AG04450 (cell line): ENCODE data around the gene SDCBP2. TPM values are rescaled to one million over a fixed set of nuclear protein-coding genes. Genes with fewer than 3 reads are reported as not detected.

Experiments
- CTCF ChIA-PET: fragments of 300-600, 350-600 bp; formaldehyde crosslinking; extraction: SDS; loops from one replicate; lab custom pipeline; 2022; ENCODE audit warnings: antibody characterized with exemption, inconsistent platforms; lab: Charles Lee
- POLR2A ChIA-PET: fragments of 350-600 bp; formaldehyde crosslinking; extraction: SDS; loops from one replicate; lab custom pipeline; 2021; ENCODE audit warnings: antibody characterized with exemption, inconsistent platforms; lab: Yijun Ruan, JAX
- DNase-seq: peaks from one replicate; pipeline ENCODE4 v3.0.0-alpha.2; 2011; ENCODE audit warnings: low read depth, low spot score
- H3K27ac ChIP-seq: one replicate; pipeline ENCODE4 v1.5.1; 2012; ENCODE audit warnings: low read depth, low read length, control low read depth
- H3K27me3 ChIP-seq: one replicate; pipeline ENCODE4 v1.6.0; 2012; ENCODE audit warnings: low read length; ENCODE audit not compliant: control insufficient read depth, insufficient read depth
- H3K4me3 ChIP-seq: 2 replicates; pipeline ENCODE4 v1.5.1; 2011; ENCODE audit warnings: mild to moderate bottlenecking, low read depth, low read length, control low read depth
- H3K9me3 ChIP-seq: 2 replicates; pipeline ENCODE4 v1.5.1; 2012; ENCODE audit warnings: low read length; ENCODE audit not compliant: control insufficient read depth, insufficient read depth
- polyA plus RNA-seq: library from polyadenylated mRNA; depleted of rRNA; stranded (reverse); fragments of >200 nt; gene quantifications from 2 replicates; pipeline ENCODE4 v1.2.3, GENCODE V29; 2011
- TF ChIP-seq, protein P1 (sequence below): IDR thresholded peaks from 2 replicates; pipeline ENCODE4 v1.5.1; 2011; ENCODE audit warnings: low read depth, low read length, control low read depth, inconsistent platforms

Gene SDCBP2
- polyA plus RNA-seq, 1 experiment, result 2.0 TPM

DNA sequence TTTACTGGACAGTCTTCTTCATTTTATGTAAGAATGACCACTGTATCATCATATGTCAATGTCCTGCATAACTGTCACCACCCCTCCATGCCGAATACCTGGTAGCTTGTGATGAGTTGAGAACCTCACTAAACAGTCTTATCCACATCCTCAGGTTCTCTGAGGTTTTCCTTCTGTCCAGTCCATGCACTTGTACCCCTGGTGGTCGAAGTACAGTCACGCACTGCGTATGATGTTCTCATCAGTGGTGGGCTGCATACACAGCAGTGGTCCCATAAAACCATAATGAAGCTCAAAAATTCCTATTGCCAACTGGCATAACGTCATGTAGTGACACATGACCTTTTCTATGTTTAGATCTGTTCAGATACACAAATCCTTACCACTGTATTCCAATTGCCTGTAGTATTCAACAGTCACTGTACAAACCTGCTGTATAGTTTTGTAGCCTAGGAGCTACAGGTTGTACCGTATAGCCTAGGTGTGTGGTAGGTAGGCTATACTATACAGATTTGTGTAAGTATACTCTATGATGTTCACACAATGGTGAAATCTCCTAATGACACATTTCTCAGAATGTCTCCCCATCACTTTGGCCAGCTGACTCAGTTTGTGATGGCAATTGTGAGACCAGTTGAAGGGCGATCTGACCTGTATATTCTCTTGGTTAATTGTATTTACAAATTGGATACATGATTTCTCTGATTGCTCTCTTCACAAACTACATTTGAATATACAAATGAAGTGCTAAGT, 31.3 kb upstream of the SDCBP2 start:
- no peak for DNase-seq
- no peak overlapping the region for H3K27ac ChIP-seq
- H3K9me3 ChIP-seq, result no peaks in the 10 kb centered on the region
- no peak overlapping the region for H3K4me3 ChIP-seq
- ChIA-PET CTCF (interaction anchor here (0.6 to 2.0 kb wide), 3 partner anchors 8 to 90 kb away, joined by 3 to 6 read pairs (median 4); no protein-coding TSS in a partner anchor), POLR2A (no interaction called here)
- TF ChIP-seq, protein P1, sequence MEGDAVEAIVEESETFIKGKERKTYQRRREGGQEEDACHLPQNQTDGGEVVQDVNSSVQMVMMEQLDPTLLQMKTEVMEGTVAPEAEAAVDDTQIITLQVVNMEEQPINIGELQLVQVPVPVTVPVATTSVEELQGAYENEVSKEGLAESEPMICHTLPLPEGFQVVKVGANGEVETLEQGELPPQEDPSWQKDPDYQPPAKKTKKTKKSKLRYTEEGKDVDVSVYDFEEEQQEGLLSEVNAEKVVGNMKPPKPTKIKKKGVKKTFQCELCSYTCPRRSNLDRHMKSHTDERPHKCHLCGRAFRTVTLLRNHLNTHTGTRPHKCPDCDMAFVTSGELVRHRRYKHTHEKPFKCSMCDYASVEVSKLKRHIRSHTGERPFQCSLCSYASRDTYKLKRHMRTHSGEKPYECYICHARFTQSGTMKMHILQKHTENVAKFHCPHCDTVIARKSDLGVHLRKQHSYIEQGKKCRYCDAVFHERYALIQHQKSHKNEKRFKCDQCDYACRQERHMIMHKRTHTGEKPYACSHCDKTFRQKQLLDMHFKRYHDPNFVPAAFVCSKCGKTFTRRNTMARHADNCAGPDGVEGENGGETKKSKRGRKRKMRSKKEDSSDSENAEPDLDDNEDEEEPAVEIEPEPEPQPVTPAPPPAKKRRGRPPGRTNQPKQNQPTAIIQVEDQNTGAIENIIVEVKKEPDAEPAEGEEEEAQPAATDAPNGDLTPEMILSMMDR, result 0 out of 2 replicates have a peak, but pooled peaks have one; percentile 28
- no peaks in the 10 kb centered on the region for H3K27me3 ChIP-seq

DNA sequence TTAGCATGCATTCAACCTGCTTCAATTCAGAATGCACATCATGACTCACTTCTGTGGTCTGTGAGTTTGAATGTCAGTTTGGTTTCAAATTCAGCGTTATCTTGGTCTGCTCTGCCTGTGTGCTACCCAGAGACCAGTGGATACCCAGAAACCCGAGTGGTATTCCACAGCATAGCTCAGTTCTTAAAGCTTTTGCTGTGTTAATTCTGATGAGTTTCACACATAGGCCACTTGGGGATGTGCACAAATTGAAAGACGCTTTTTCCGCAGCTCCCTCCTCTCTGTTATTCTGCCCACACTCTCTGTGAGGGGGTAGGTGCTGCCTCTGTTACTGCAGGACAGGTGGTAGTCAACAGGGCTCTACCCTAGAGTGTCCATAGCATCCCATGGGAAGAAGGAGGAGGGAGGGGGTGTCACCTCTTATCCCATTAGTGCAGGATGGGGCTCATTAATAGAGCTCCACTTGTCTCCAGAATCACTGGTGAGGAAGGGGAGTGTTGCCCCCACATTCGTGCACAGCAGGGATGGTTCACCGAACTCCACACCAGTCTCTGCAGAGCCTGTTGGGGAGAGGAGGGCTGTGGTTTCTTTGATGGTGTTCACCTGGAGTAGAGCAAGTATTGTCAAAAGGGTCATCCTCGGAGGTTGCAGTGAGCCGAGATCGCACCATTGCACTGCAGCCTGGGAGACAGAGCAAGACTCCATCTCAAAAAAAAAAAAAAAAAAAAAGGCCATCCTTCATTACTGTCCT, 29.2 kb upstream of the SDCBP2 start:
- Histone ChIP-seq H3K4me3 (no peak overlapping the region), H3K27me3 (no peaks in the 10 kb centered on the region), H3K9me3 (no peaks in the 10 kb centered on the region), H3K27ac (no peak overlapping the region)
- TF ChIP-seq, protein P1, result no peak
- DNase-seq, result no peak
- ChIA-PET CTCF (no interaction called here), POLR2A (no interaction called here)

DNA sequence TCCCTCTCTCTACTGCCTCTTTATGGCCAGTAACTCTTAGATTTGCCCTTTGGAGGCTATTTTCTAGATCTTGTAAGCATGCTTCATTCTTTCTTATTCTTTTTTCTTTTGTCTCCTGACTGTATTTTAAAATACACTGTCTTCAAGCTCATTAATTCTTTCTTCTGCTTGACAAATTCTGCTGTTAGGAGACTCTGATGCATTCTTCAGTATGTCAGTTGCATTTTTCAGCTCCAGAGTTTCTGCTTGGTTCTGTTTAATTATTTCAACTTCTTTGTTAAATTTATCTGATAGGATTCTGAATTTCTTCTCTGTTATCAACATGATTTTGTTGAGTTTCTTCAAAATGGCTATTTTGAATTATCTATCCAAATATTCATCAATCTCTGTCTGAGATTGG, 25.0 kb upstream of the SDCBP2 start:
- Histone ChIP-seq H3K27ac (no peak overlapping the region), H3K4me3 (no peak overlapping the region), H3K9me3 (no peaks in the 10 kb centered on the region), H3K27me3 (no peaks in the 10 kb centered on the region)
- DNase-seq, result no peak
- POLR2A ChIA-PET, result interaction anchor here (0.6 kb wide), 1 partner anchor 29 kb away, joined by 3 read pairs; no protein-coding TSS in a partner anchor
- CTCF ChIA-PET, result no interaction called here
- TF ChIP-seq, protein P1, result no peak

DNA sequence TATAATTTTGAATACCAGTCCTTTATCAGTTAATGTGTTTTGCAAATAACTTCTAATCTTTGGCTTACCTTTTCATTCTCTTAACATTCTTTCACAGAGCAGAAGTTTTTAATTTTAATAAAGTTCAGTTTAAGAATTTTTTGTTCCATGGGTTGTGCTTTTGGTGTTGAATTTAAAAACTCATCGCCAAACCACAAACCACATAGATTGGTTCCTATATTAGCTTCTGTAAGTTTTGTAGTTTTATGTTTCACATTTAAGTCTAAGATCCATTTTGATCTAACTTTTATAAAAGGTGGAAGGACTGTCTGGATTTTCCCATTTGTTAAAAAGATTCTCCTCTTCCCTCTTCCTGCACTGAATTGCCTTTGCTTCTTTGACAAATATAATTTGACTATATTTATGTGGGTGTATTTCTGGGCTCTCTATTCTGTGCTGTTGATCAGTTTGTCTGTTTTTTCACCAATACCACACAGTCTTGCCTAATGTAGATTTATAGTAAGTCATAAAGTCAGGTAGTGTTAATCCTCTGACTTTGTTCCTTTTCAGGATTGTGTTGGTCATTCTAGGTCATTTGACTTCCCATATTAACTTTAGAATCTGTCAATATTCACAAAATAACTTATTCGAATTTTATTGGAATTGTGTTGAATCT, 17.5 kb upstream of the SDCBP2 start:
- H3K27ac ChIP-seq, result no peak overlapping the region
- TF ChIP-seq, protein P1, result no peak
- H3K9me3 ChIP-seq, result no peaks in the 10 kb centered on the region
- no peak for DNase-seq
- H3K4me3 ChIP-seq, result no peak overlapping the region
- ChIA-PET CTCF (no interaction called here), POLR2A (no interaction called here)
- H3K27me3 ChIP-seq, result no peaks in the 10 kb centered on the region
